Measurements from ENCODE around the gene NRXN3. TPM values are rescaled to one million over a fixed set of nuclear protein-coding genes. Genes with fewer than 3 reads are reported as not detected.

The NRXN3 gene
- total RNA-seq, 5 donors from 2014 or later (not counting 1 experiment from before 2014, with no cell fraction given) = not detected

GRCh38 chr14:78688503-78688902 lies 518.3 kb downstream of the NRXN3 start:
- Mint-ChIP-seq H3K4me1 (no peaks in the 10 kb centered on the region), H3K27ac (no peak overlapping the region), H3K4me3 (no peak overlapping the region), H3K36me3 (no peaks in the 10 kb centered on the region), H3K27me3 (peaks cover 3 to 4% of the 10 kb centered on the region in 2 donors), H3K9me3 (peaks cover 0 to 8% (median 0%) of the 10 kb centered on the region in 3 donors)
- POLR2A ChIA-PET = no interaction called here
- no peak for DNase-seq
- no peak for ATAC-seq (replicated peaks in 1 of 4)
- H3K4me3 ChIP-seq (ENCODE audit: control insufficient read depth in 1 of 2, extremely low read depth in 1 of 2, low read length in 1 of 2) = no peak overlapping the region
- H3K9me3 ChIP-seq = no peaks in the 10 kb centered on the region
- H3K4me1 ChIP-seq (ENCODE audit: control insufficient read depth in 1 of 2, extremely low read depth in 1 of 2, insufficient read depth in 2 of 2, low read length in 2 of 2) = no peaks in the 10 kb centered on the region
- H3K27ac ChIP-seq (ENCODE audit: low read length) = no peak overlapping the region
- H3K27me3 ChIP-seq (replicated peaks in 1 of 2; ENCODE audit: control insufficient read depth in 2 of 2, extremely low read depth in 1 of 2, insufficient read depth in 2 of 2, low read length in 1 of 2) = no peaks in the 10 kb centered on the region
- H3K36me3 ChIP-seq (ENCODE audit: control insufficient read depth in 2 of 2, extremely low read depth in 1 of 2, insufficient read depth in 1 of 2, low read length in 1 of 2) = no peaks in the 10 kb centered on the region
- CTCF ChIA-PET = no interaction called here
- no CpG with 5 or more reads among the region's 1 CpG for WGBS (ENCODE audit: insufficient coverage)

GRCh38 chr14:78690836-78691235 lies 520.7 kb downstream of the NRXN3 start:
- Histone ChIP-seq H3K36me3 (ENCODE audit: control insufficient read depth in 2 of 2, extremely low read depth in 1 of 2, insufficient read depth in 1 of 2, low read length in 1 of 2) (no peaks in the 10 kb centered on the region), H3K27ac (ENCODE audit: low read length) (no peak overlapping the region), H3K4me1 (ENCODE audit: control insufficient read depth in 1 of 2, extremely low read depth in 1 of 2, insufficient read depth in 2 of 2, low read length in 2 of 2) (no peaks in the 10 kb centered on the region), H3K4me3 (ENCODE audit: control insufficient read depth in 1 of 2, extremely low read depth in 1 of 2, low read length in 1 of 2) (no peak overlapping the region), H3K9me3 (no peaks in the 10 kb centered on the region), H3K27me3 (replicated peaks in 1 of 2; ENCODE audit: control insufficient read depth in 2 of 2, extremely low read depth in 1 of 2, insufficient read depth in 2 of 2, low read length in 1 of 2) (no peaks in the 10 kb centered on the region)
- Mint-ChIP-seq H3K36me3 (no peaks in the 10 kb centered on the region), H3K27ac (no peak overlapping the region), H3K4me1 (no peaks in the 10 kb centered on the region), H3K9me3 (peaks cover 0 to 3% (median 0%) of the 10 kb centered on the region in 3 donors), H3K27me3 (peaks cover 3 to 4% of the 10 kb centered on the region in 2 donors), H3K4me3 (no peak overlapping the region)
- CTCF ChIA-PET = no interaction called here
- ATAC-seq (replicated peaks in 1 of 4) (no peak), DNase-seq (no peak)
- POLR2A ChIA-PET = no interaction called here
- WGBS (ENCODE audit: insufficient coverage) = 38% methylated on average over 2 of the region's 2 CpGs

- Mint-ChIP-seq H3K4me3 (no peak overlapping the region), H3K36me3 (no peaks in the 10 kb centered on the region), H3K27ac (no peak overlapping the region), H3K9me3 (peaks cover 0 to 3% (median 0%) of the 10 kb centered on the region in 3 donors), H3K4me1 (no peaks in the 10 kb centered on the region), H3K27me3 (peaks cover 0 to 3% of the 10 kb centered on the region in 2 donors)
- no peaks in the 10 kb centered on the region for H3K36me3 ChIP-seq (ENCODE audit: control insufficient read depth in 2 of 2, extremely low read depth in 1 of 2, insufficient read depth in 1 of 2, low read length in 1 of 2)
- no peak for DNase-seq
- no peak overlapping the region for H3K4me3 ChIP-seq (ENCODE audit: control insufficient read depth in 1 of 2, extremely low read depth in 1 of 2, low read length in 1 of 2)
- WGBS (ENCODE audit: insufficient coverage) = no CpG with 5 or more reads among the region's 2 CpGs
- no peaks in the 10 kb centered on the region for H3K4me1 ChIP-seq (ENCODE audit: control insufficient read depth in 1 of 2, extremely low read depth in 1 of 2, insufficient read depth in 2 of 2, low read length in 2 of 2)
- no peaks in the 10 kb centered on the region for H3K27me3 ChIP-seq (replicated peaks in 1 of 2; ENCODE audit: control insufficient read depth in 2 of 2, extremely low read depth in 1 of 2, insufficient read depth in 2 of 2, low read length in 1 of 2)
- POLR2A ChIA-PET = no interaction called here
- CTCF ChIA-PET = no interaction called here
- no peaks in the 10 kb centered on the region for H3K9me3 ChIP-seq
- ATAC-seq (replicated peaks in 1 of 4) = no peak
- H3K27ac ChIP-seq (ENCODE audit: low read length) = no peak overlapping the region
These were observed 527.2 kb downstream of the NRXN3 start for GRCh38 chr14:78697341-78697740.

- Histone ChIP-seq H3K27ac (ENCODE audit: low read length) (no peak overlapping the region), H3K4me1 (ENCODE audit: control insufficient read depth in 1 of 2, extremely low read depth in 1 of 2, insufficient read depth in 2 of 2, low read length in 2 of 2) (no peaks in the 10 kb centered on the region), H3K36me3 (ENCODE audit: control insufficient read depth in 2 of 2, extremely low read depth in 1 of 2, insufficient read depth in 1 of 2, low read length in 1 of 2) (no peaks in the 10 kb centered on the region), H3K4me3 (ENCODE audit: control insufficient read depth in 1 of 2, extremely low read depth in 1 of 2, low read length in 1 of 2) (no peak overlapping the region), H3K9me3 (no peaks in the 10 kb centered on the region), H3K27me3 (replicated peaks in 1 of 2; ENCODE audit: control insufficient read depth in 2 of 2, extremely low read depth in 1 of 2, insufficient read depth in 2 of 2, low read length in 1 of 2) (no peaks in the 10 kb centered on the region)
- H3K4me3 Mint-ChIP-seq = no peak overlapping the region
- 65% methylated on average over 2 of the region's 3 CpGs for WGBS (ENCODE audit: insufficient coverage)
- peaks cover 2 to 5% of the 10 kb centered on the region in 2 donors for H3K27me3 Mint-ChIP-seq
- ChIA-PET POLR2A (no interaction called here), CTCF (no interaction called here)
- no peaks in the 10 kb centered on the region for H3K36me3 Mint-ChIP-seq
- DNase-seq = no peak
- H3K9me3 Mint-ChIP-seq = no peaks in the 10 kb centered on the region
- ATAC-seq (replicated peaks in 1 of 4) = no peak
- no peaks in the 10 kb centered on the region for H3K4me1 Mint-ChIP-seq
- no peak overlapping the region for H3K27ac Mint-ChIP-seq
These were observed 528.8 kb downstream of the NRXN3 start for GRCh38 chr14:78698991-78699390.

- peaks cover 6 to 10% of the 10 kb centered on the region in 2 donors for H3K27me3 Mint-ChIP-seq
- Histone ChIP-seq H3K4me3 (ENCODE audit: control insufficient read depth in 1 of 2, extremely low read depth in 1 of 2, low read length in 1 of 2) (no peak overlapping the region), H3K27me3 (replicated peaks in 1 of 2; ENCODE audit: control insufficient read depth in 2 of 2, extremely low read depth in 1 of 2, insufficient read depth in 2 of 2, low read length in 1 of 2) (no peaks in the 10 kb centered on the region), H3K4me1 (ENCODE audit: control insufficient read depth in 1 of 2, extremely low read depth in 1 of 2, insufficient read depth in 2 of 2, low read length in 2 of 2) (no peaks in the 10 kb centered on the region), H3K36me3 (ENCODE audit: control insufficient read depth in 2 of 2, extremely low read depth in 1 of 2, insufficient read depth in 1 of 2, low read length in 1 of 2) (no peaks in the 10 kb centered on the region), H3K9me3 (no peaks in the 10 kb centered on the region), H3K27ac (ENCODE audit: low read length) (no peak overlapping the region)
- DNase-seq (no peak), ATAC-seq (replicated peaks in 1 of 4) (no peak)
- no peaks in the 10 kb centered on the region for H3K4me1 Mint-ChIP-seq
- no peaks in the 10 kb centered on the region for H3K9me3 Mint-ChIP-seq
- no peak overlapping the region for H3K4me3 Mint-ChIP-seq
- no peak overlapping the region for H3K27ac Mint-ChIP-seq
- CTCF ChIA-PET = no interaction called here
- POLR2A ChIA-PET = no interaction called here
- H3K36me3 Mint-ChIP-seq = no peaks in the 10 kb centered on the region
- WGBS (ENCODE audit: insufficient coverage) = no CpG with 5 or more reads among the region's 2 CpGs
These were observed 530.1 kb downstream of the NRXN3 start for GRCh38 chr14:78700236-78700635.

GRCh38 chr14:78701246-78701645 lies 531.1 kb downstream of the NRXN3 start:
- Histone ChIP-seq H3K27ac (ENCODE audit: low read length) (no peak overlapping the region), H3K4me1 (ENCODE audit: control insufficient read depth in 1 of 2, extremely low read depth in 1 of 2, insufficient read depth in 2 of 2, low read length in 2 of 2) (no peaks in the 10 kb centered on the region), H3K9me3 (no peaks in the 10 kb centered on the region), H3K4me3 (ENCODE audit: control insufficient read depth in 1 of 2, extremely low read depth in 1 of 2, low read length in 1 of 2) (no peak overlapping the region), H3K36me3 (ENCODE audit: control insufficient read depth in 2 of 2, extremely low read depth in 1 of 2, insufficient read depth in 1 of 2, low read length in 1 of 2) (no peaks in the 10 kb centered on the region), H3K27me3 (replicated peaks in 1 of 2; ENCODE audit: control insufficient read depth in 2 of 2, extremely low read depth in 1 of 2, insufficient read depth in 2 of 2, low read length in 1 of 2) (no peaks in the 10 kb centered on the region)
- H3K9me3 Mint-ChIP-seq = no peaks in the 10 kb centered on the region
- 73% methylated on average over 4 of the region's 5 CpGs for WGBS (ENCODE audit: insufficient coverage)
- H3K36me3 Mint-ChIP-seq = no peaks in the 10 kb centered on the region
- no peak for ATAC-seq (replicated peaks in 1 of 4)
- no peak for DNase-seq
- no peak overlapping the region for H3K4me3 Mint-ChIP-seq
- POLR2A ChIA-PET = interaction anchor here (0.6 kb wide), 2 partner anchors 48 to 1006 kb away, joined by 3 to 4 read pairs; no protein-coding TSS in a partner anchor
- no peak overlapping the region for H3K27ac Mint-ChIP-seq
- peaks cover 6 to 10% of the 10 kb centered on the region in 2 donors for H3K27me3 Mint-ChIP-seq
- CTCF ChIA-PET = no interaction called here
- no peaks in the 10 kb centered on the region for H3K4me1 Mint-ChIP-seq

- Mint-ChIP-seq H3K4me1 (no peaks in the 10 kb centered on the region), H3K36me3 (no peaks in the 10 kb centered on the region), H3K4me3 (no peak overlapping the region), H3K27me3 (peaks cover 6 to 10% of the 10 kb centered on the region in 2 donors), H3K27ac (no peak overlapping the region), H3K9me3 (peaks cover 0 to 2% (median 0%) of the 10 kb centered on the region in 3 donors)
- Histone ChIP-seq H3K4me1 (ENCODE audit: control insufficient read depth in 1 of 2, extremely low read depth in 1 of 2, insufficient read depth in 2 of 2, low read length in 2 of 2) (no peaks in the 10 kb centered on the region), H3K27me3 (replicated peaks in 1 of 2; ENCODE audit: control insufficient read depth in 2 of 2, extremely low read depth in 1 of 2, insufficient read depth in 2 of 2, low read length in 1 of 2) (no peaks in the 10 kb centered on the region), H3K27ac (ENCODE audit: low read length) (no peak overlapping the region), H3K4me3 (ENCODE audit: control insufficient read depth in 1 of 2, extremely low read depth in 1 of 2, low read length in 1 of 2) (no peak overlapping the region), H3K36me3 (ENCODE audit: control insufficient read depth in 2 of 2, extremely low read depth in 1 of 2, insufficient read depth in 1 of 2, low read length in 1 of 2) (no peaks in the 10 kb centered on the region), H3K9me3 (no peaks in the 10 kb centered on the region)
- ChIA-PET POLR2A (no interaction called here), CTCF (no interaction called here)
- DNase-seq (no peak), ATAC-seq (replicated peaks in 1 of 4) (no peak)
- 52% methylated on average over 3 of the region's 4 CpGs for WGBS (ENCODE audit: insufficient coverage)
These were observed 534.8 kb downstream of the NRXN3 start for GRCh38 chr14:78704965-78705364.
